Natural killer cell treated with Interleukin-12 subunit alpha and Interleukin-12 subunit beta and Interleukin-15 and Interleukin-18, amount 100 ng/mL, for 72 hours (primary cell): ENCODE data around the gene MTHFD1L. TPM values are rescaled to one million over a fixed set of nuclear protein-coding genes. Genes with fewer than 3 reads are reported as not detected.
A peak's percentile ranks its signal among the peaks of the same experiment; 100 is the strongest.
"Not testable (repeated sequence)": the region's sequence is repeated elsewhere in the genome, so short reads cannot be mapped to it uniquely, and the experiment has no call there.

Experiments used
- ATAC-seq, 2 donors: fragments of 150-1000 bp; cut with Tn5 transposase in 1 of 2; sonication (Bioruptor Pico), chemical (Tn5 transposase) in 1 of 2; 2 replicates each; pipeline ENCODE4 v1.10.0; 2021
- DNase-seq: peaks from one replicate; pipeline ENCODE4 v3.0.0; 2022; ENCODE audit warnings: low spot score
- H3K27ac Mint-ChIP-seq, 2 donors: 1 replicate in 1 of 2; 2 replicates in 1 of 2; pipeline ENCODE4 v1.8.0; 2022; ENCODE audit warnings: mixed read lengths in 2 of 2, mild to moderate bottlenecking in 1 of 2, moderate library complexity in 1 of 2
- H3K27me3 Mint-ChIP-seq, 2 donors: 1 replicate in 1 of 2; 2 replicates in 1 of 2; pipeline ENCODE4 v1.8.0; 2022; ENCODE audit warnings: mixed read lengths in 2 of 2
- H3K36me3 Mint-ChIP-seq: one replicate; pipeline ENCODE4 v1.8.0; 2022; ENCODE audit warnings: mixed read lengths
- H3K4me1 Mint-ChIP-seq, 2 donors: 1 replicate in 1 of 2; 2 replicates in 1 of 2; pipeline ENCODE4 v1.8.0; 2022; ENCODE audit warnings: low read depth in 2 of 2, mixed read lengths in 2 of 2, mild to moderate bottlenecking in 1 of 2
- H3K4me3 Mint-ChIP-seq: one replicate; pipeline ENCODE4 v1.8.0; 2022; ENCODE audit warnings: mixed read lengths
- H3K9me3 Mint-ChIP-seq: 2 replicates; pipeline ENCODE4 v1.8.0; 2022; ENCODE audit warnings: mixed read lengths
- total RNA-seq, 2 donors: library from RNA; stranded (reverse); gene quantifications; one replicate each; pipeline ENCODE4 v1.2.3, GENCODE V29; 2022

The MTHFD1L gene
- total RNA-seq, 2 donors from 2014 or later = 47.2 to 119 TPM

DNA sequence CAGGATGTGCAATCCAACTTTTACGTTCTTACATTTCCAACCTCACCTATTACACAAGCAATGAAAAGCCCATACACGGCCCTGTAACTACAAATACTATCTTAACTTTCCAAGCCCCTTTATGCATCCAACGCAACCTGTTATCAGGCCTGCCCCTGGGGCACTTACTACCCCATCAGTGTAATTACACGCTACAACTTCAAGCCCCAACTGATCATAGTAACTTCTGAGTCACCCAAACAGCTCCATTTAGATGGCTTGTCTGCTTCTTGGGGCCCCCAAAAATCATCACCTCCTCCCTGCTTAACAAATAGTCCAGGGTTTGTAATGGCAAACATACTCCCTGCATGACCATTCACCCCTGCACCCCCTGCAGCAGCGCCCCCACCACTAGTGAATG, 11.1 kb upstream of the MTHFD1L start:
- not testable (repeated sequence) for H3K9me3 Mint-ChIP-seq, H3K27ac Mint-ChIP-seq, H3K4me3 Mint-ChIP-seq, DNase-seq, H3K36me3 Mint-ChIP-seq, H3K4me1 Mint-ChIP-seq, ATAC-seq
- peaks cover 26 to 30% of the 10 kb centered on the region in 2 donors for H3K27me3 Mint-ChIP-seq

- H3K4me1 Mint-ChIP-seq, ATAC-seq, H3K27ac Mint-ChIP-seq, H3K4me3 Mint-ChIP-seq, H3K9me3 Mint-ChIP-seq, H3K36me3 Mint-ChIP-seq, DNase-seq: not testable (repeated sequence)
- H3K27me3 Mint-ChIP-seq = peaks cover 26 to 30% of the 10 kb centered on the region in 2 donors
Measured at GRCh38 chr6:150855171-150855570, 10.3 kb upstream of the MTHFD1L start.

- no peaks in the 10 kb centered on the region for H3K9me3 Mint-ChIP-seq
- ATAC-seq (no peak), DNase-seq (no peak)
- H3K36me3 Mint-ChIP-seq = no peaks in the 10 kb centered on the region
- H3K4me3 Mint-ChIP-seq = no peak overlapping the region
- no peak overlapping the region for H3K27ac Mint-ChIP-seq
- peaks cover 34 to 37% of the 10 kb centered on the region in 2 donors for H3K27me3 Mint-ChIP-seq
- peaks cover 0 to 6% of the 10 kb centered on the region in 2 donors for H3K4me1 Mint-ChIP-seq
Measured at GRCh38 chr6:150857062-150857944, 8.2 kb upstream of the MTHFD1L start.

GRCh38 chr6:150857945-150858308, 7.6 kb upstream of the MTHFD1L start:
- H3K27ac Mint-ChIP-seq = no peak overlapping the region
- H3K36me3 Mint-ChIP-seq = no peaks in the 10 kb centered on the region

DNA sequence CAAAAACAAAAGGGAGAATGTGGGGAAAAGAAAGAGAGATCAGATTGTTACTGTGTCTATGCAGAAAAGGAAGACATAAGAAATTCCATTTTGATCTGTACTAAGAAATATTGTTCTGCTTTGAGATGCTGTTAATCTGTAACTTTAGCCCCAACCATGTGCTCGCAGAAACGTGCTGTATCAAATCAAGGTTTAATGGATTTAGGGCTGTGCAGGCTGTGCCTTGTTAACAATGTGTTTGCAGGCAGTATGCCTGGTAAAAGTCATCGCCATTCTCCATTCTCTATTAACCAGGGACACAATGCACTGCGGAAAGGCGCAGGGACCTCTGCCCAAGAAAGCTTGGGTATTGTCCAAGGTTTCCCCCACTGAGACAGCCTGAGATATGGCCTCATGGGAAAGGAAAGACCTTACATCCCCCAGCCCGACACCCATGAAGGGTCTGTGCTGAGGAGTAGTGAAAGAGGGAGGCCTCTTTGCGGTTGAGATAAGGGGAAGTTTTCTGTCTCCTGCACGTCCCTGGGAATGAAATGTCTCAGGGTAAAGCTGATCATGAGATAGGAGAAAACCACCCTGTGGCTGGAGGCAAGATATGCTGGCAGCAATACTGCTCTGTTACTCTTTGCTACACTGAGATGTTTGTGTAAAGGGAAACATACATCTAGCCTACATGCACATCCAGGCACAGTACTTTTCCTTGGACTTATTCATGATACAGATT, 3.9 kb upstream of the MTHFD1L start:
- not testable (repeated sequence) for H3K9me3 Mint-ChIP-seq, H3K4me3 Mint-ChIP-seq, H3K4me1 Mint-ChIP-seq, ATAC-seq, H3K36me3 Mint-ChIP-seq, H3K27ac Mint-ChIP-seq, DNase-seq
- peaks cover 32 to 39% of the 10 kb centered on the region in 2 donors for H3K27me3 Mint-ChIP-seq

More at GRCh38 chr6:150857945-150858308, 7.6 kb upstream of the MTHFD1L start:
- DNase-seq = no peak
- ATAC-seq = no peak
- Mint-ChIP-seq H3K27me3 (peaks cover 40 to 43% of the 10 kb centered on the region in 2 donors), H3K4me3 (no peak overlapping the region), H3K9me3 (no peaks in the 10 kb centered on the region), H3K4me1 (peaks cover 0 to 6% of the 10 kb centered on the region in 2 donors)

- ATAC-seq (no peak), DNase-seq (no peak)
- Mint-ChIP-seq H3K36me3 (no peaks in the 10 kb centered on the region), H3K27ac (no peak overlapping the region), H3K9me3 (no peaks in the 10 kb centered on the region), H3K4me3 (no peak overlapping the region), H3K27me3 (peaks cover 26 to 40% of the 10 kb centered on the region in 2 donors), H3K4me1 (peaks cover 11 to 18% of the 10 kb centered on the region in 2 donors)
Measured at GRCh38 chr6:150863213-150863928, 2.1 kb upstream of the MTHFD1L start.

DNA sequence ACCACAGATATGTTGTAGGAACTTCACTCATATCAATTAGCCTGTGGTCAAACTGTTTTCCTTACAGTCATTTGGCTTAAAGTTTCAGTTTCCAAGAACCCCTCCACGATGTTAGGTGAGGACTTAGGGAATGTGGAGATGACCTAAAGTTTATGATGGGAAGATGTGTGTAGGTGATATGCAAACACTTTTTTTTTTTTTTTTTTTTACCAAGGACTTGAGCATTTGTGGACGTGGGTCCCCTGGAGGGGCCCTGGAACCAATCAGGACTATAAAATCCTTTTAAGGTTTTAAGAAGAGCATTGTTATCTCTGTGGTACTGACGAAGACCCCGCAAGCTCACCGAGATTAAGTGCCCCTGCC, 478 bp upstream of the MTHFD1L start:
- Mint-ChIP-seq H3K9me3 (no peaks in the 10 kb centered on the region), H3K4me1 (peaks cover 11 to 18% of the 10 kb centered on the region in 2 donors), H3K27ac (no peak overlapping the region), H3K36me3 (no peaks in the 10 kb centered on the region), H3K4me3 (peak overlapping the region; percentile 81), H3K27me3 (peaks cover 19 to 29% of the 10 kb centered on the region in 2 donors)
- no peak for DNase-seq
- no peak for ATAC-seq

DNA sequence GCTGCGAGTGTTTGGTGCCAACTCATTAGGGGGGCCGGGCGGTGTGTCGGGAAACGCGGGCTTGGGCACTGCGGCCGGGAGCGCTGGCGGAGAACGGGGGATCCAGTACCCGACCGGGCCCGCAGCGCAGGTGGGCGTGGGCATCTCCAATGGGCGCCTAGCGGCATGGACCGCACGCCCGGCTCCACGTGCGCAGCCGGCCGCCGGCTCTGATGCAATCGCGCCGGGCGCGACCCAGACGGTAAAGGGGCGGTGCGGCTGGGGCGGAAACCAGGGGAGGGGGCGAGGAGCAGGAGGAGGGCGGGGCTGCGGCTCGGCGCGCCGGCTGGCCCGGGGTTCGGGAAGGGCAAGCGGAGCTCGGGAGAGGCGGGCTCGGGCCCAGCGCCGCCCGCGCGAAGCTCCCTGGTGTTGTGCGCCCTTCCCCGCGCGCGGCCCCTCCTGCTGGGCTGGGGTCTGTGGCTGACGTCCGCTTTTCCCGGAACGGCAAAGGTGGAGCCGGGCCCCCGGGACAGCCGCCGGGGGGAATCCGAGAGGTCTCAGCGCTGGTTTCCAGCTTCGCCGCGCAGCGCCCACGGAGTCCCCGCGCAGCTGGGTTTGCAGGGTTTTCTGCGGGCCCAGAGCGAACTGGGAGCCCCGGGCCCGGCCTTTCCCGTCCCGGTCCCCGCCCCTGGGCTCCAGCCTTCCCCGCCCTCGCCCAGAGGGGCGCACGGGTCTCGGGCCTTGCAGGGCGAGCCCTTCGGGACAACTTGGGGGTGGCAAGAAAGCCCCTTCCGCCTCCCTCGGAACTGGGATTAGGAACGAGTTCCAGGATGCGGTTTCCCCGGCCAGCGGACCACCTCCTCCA, 867 bp downstream of the MTHFD1L start:
- Mint-ChIP-seq H3K4me1 (peaks cover 11 to 18% of the 10 kb centered on the region in 2 donors), H3K9me3 (no peaks in the 10 kb centered on the region), H3K36me3 (no peaks in the 10 kb centered on the region), H3K27me3 (peaks cover 17 to 29% of the 10 kb centered on the region in 2 donors), H3K27ac (peak overlapping the region; percentile 73 to 80), H3K4me3 (peak overlapping the region; percentile 95)
- ATAC-seq (peak; percentile 87), DNase-seq (peak; percentile 84)

GRCh38 chr6:150866991-150867501, 1.5 kb downstream of the MTHFD1L start:
- Mint-ChIP-seq H3K27me3 (peaks cover 13 to 25% of the 10 kb centered on the region in 2 donors), H3K36me3 (no peaks in the 10 kb centered on the region), H3K9me3 (no peaks in the 10 kb centered on the region), H3K4me3 (peak overlapping the region; percentile 95), H3K27ac (peak overlapping the region; percentile 73 to 80), H3K4me1 (peaks cover 11 to 14% of the 10 kb centered on the region in 2 donors)
- DNase-seq (no peak), ATAC-seq (no peak)

DNA sequence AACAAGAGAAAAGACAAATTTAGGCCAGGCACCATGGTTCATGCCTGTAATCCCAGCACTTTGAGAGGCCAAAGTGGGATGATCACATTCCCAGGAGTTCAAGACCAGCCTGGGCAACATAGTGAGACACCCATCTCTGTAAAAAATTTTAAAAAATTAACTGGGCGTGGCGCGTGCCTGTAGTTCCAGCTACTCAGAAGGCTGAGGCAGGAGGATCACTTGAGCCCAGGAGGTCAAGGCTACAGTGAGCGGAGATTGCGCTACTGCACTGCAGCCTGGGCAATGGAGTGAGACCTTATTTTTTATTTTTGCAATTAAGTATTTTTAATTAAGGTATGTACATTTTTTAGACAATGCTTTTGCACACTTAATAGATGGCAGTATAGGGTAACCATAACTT, 3.3 kb downstream of the MTHFD1L start:
- peaks cover 0 to 8% of the 10 kb centered on the region in 2 donors for H3K27me3 Mint-ChIP-seq
- H3K36me3 Mint-ChIP-seq = no peaks in the 10 kb centered on the region
- H3K4me3 Mint-ChIP-seq = no peak overlapping the region
- H3K27ac Mint-ChIP-seq = no peak overlapping the region
- peaks cover 8 to 12% of the 10 kb centered on the region in 2 donors for H3K4me1 Mint-ChIP-seq
- no peaks in the 10 kb centered on the region for H3K9me3 Mint-ChIP-seq
- ATAC-seq (no peak), DNase-seq (no peak)

DNA sequence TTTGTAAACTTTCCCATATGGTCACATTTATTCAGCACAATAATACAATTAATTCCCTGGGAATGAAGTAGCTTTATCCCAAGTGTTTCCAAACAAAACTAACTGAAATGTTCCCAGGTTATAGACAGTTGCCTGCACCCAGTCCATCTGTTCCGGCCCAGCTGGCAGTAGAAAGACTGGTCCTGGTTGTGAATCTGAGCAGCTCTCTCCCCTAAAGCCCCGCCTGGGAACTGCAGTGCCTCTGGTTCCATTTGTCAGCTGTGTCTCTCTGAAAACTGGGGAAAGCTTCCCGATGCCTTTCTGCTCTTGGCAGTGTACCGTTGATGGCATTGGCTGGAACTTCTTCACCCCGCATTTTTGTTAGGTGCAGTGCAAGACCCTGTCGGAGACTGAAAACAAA, 8.7 kb downstream of the MTHFD1L start:
- H3K27me3 Mint-ChIP-seq = no peaks in the 10 kb centered on the region
- ATAC-seq (no peak), DNase-seq (no peak)
- H3K9me3 Mint-ChIP-seq = no peaks in the 10 kb centered on the region
- H3K27ac Mint-ChIP-seq = no peak overlapping the region
- H3K36me3 Mint-ChIP-seq = no peaks in the 10 kb centered on the region
- no peaks in the 10 kb centered on the region for H3K4me1 Mint-ChIP-seq
- H3K4me3 Mint-ChIP-seq = no peak overlapping the region

GRCh38 chr6:150875841-150876240, 10.3 kb downstream of the MTHFD1L start:
- H3K9me3 Mint-ChIP-seq = no peaks in the 10 kb centered on the region
- H3K4me3 Mint-ChIP-seq = no peak overlapping the region
- ATAC-seq (no peak), DNase-seq (no peak)
- H3K36me3 Mint-ChIP-seq = no peaks in the 10 kb centered on the region
- H3K4me1 Mint-ChIP-seq = peaks cover 0 to 4% of the 10 kb centered on the region in 2 donors
- H3K27me3 Mint-ChIP-seq = no peaks in the 10 kb centered on the region
- H3K27ac Mint-ChIP-seq = no peak overlapping the region

DNA sequence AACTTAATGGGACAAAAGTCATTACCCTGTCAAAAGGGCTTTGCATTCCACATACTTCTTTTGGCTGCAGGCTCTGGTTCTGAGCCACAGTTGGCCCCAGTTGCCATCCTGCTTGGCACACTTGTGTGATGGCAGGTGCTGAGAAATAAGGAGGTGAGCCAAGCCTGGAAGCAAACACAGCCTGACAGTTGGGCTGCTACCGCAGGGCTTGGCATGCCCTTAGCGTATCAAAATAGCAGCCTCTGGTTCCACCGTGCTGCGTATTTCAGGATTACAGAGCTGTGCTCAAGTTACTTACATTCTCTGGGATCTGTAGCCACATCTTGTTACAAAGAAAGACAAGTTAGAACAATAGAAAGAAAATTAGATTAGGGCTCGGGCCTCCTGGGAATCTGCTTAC, 11.1 kb downstream of the MTHFD1L start:
- no peaks in the 10 kb centered on the region for H3K27me3 Mint-ChIP-seq
- peaks cover 0 to 4% of the 10 kb centered on the region in 2 donors for H3K4me1 Mint-ChIP-seq
- no peak for ATAC-seq
- H3K9me3 Mint-ChIP-seq = no peaks in the 10 kb centered on the region
- no peak overlapping the region for H3K27ac Mint-ChIP-seq
- no peaks in the 10 kb centered on the region for H3K36me3 Mint-ChIP-seq
- H3K4me3 Mint-ChIP-seq = no peak overlapping the region
- no peak for DNase-seq
